GM19328 (cell line): ENCODE results near the gene RNF32.
A peak's percentile ranks its signal among the peaks of the same experiment; 100 is the strongest.

ENCODE experiments used
- ATAC-seq: cut with Tn5 transposase; IDR thresholded peaks from one replicate; pipeline ENCODE4 v1.9.1; 2021; ENCODE audit warnings: mild to moderate bottlenecking, moderate library complexity; ENCODE audit not compliant: unreplicated experiment

RNF32 gene

GRCh38 chr7:156640257-156640948 is at the start of gene RNF32:
Gene RNF32, plus strand, starts transcription at chr7:156640774. Its CDS starts 3,104 bp downstream, at chr7:156643878.
- ATAC-seq = peak; percentile 82

GRCh38 chr7:156592155-156592884 is 48.3 kb upstream of the RNF32 start:
- no peak for ATAC-seq

- no peak for ATAC-seq
Measured at GRCh38 chr7:156594283-156595080, 46.1 kb upstream of the RNF32 start.

- ATAC-seq = no peak
Measured at GRCh38 chr7:156600496-156600895, 40.1 kb upstream of the RNF32 start.

GRCh38 chr7:156602283-156602682 is 38.3 kb upstream of the RNF32 start:
- ATAC-seq = no peak

GRCh38 chr7:156603011-156603410 is 37.6 kb upstream of the RNF32 start:
- ATAC-seq = no peak

- no peak for ATAC-seq
Measured at GRCh38 chr7:156603629-156604028, 36.9 kb upstream of the RNF32 start.

- ATAC-seq = no peak
Measured at GRCh38 chr7:156604311-156604710, 36.3 kb upstream of the RNF32 start.

- ATAC-seq = no peak
Measured at GRCh38 chr7:156604836-156605695, 35.5 kb upstream of the RNF32 start.

GRCh38 chr7:156606135-156606534 is 34.4 kb upstream of the RNF32 start:
- ATAC-seq = no peak

GRCh38 chr7:156606691-156607331 is 33.8 kb upstream of the RNF32 start:
- no peak for ATAC-seq

GRCh38 chr7:156607332-156608172 is 33.0 kb upstream of the RNF32 start:
- no peak for ATAC-seq

- ATAC-seq = no peak
Measured at GRCh38 chr7:156608173-156608478, 32.4 kb upstream of the RNF32 start.

- no peak for ATAC-seq
Measured at GRCh38 chr7:156609010-156609877, 31.3 kb upstream of the RNF32 start.

- ATAC-seq = no peak
Measured at GRCh38 chr7:156610130-156610529, 30.4 kb upstream of the RNF32 start.

- no peak for ATAC-seq
Measured at GRCh38 chr7:156610601-156611000, 30.0 kb upstream of the RNF32 start.

- ATAC-seq = no peak
Measured at GRCh38 chr7:156611014-156612010, 29.3 kb upstream of the RNF32 start.
